Measurements from ENCODE around the gene FBRSL1.

DNA sequence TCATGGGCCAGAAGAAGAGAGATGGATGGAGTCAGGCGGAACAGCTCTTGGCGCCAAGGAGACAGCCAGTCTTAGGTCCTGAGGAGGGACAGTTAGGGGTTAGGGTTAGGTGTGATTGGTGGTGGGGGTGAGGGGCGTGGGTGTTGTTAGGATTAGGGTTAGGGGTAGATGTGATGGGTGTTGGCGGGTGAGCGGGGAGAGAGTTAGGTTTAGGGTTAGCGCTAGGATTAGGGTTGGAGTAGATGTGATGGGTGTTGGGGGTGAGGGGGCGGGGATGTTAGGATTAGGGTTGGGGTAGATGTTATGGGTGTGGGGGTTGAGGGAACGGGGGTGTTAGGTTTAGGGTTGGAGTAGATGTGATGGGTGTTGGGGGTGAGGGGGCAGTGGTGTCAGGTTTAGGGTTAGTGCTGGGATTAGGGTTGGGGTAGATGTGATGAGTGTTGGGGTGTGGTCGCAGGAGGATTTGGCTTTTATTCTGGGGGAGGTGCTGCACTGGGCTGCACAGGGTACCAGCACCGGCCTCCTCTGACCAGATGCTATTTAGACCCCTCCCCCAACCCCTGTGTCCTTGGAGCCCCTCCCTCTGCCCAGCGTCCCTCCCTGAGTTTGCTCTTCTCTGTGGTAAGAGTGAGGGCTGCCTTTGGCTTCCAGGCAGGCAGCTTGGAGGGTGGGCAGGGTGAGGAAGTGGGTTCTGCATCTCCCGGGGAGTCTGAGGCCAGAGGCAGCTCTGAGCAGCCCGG is 35.6 kb upstream of the FBRSL1 start:
- TF ChIP-seq POLR2A (IDR thresholded peaks at IDR 0.05) (no peak), EP300 (IDR thresholded peaks at IDR 0.05) (no peak)
- TF ChIP-seq, protein P1, sequence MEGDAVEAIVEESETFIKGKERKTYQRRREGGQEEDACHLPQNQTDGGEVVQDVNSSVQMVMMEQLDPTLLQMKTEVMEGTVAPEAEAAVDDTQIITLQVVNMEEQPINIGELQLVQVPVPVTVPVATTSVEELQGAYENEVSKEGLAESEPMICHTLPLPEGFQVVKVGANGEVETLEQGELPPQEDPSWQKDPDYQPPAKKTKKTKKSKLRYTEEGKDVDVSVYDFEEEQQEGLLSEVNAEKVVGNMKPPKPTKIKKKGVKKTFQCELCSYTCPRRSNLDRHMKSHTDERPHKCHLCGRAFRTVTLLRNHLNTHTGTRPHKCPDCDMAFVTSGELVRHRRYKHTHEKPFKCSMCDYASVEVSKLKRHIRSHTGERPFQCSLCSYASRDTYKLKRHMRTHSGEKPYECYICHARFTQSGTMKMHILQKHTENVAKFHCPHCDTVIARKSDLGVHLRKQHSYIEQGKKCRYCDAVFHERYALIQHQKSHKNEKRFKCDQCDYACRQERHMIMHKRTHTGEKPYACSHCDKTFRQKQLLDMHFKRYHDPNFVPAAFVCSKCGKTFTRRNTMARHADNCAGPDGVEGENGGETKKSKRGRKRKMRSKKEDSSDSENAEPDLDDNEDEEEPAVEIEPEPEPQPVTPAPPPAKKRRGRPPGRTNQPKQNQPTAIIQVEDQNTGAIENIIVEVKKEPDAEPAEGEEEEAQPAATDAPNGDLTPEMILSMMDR (IDR thresholded peaks at IDR 0.05), result no peak
